CD4-positive, alpha-beta T cell (primary cell): ENCODE data around the gene DUSP2. TPM values are rescaled to one million over a fixed set of nuclear protein-coding genes. Genes with fewer than 3 reads are reported as not detected.

Experiments
- ATAC-seq: fragments of 200-7000 bp; cut with Tn5 transposase; one replicate; pipeline ENCODE4 v1.10.0; 2022; ENCODE audit warnings: mild to moderate bottlenecking; ENCODE audit not compliant: poor library complexity
- CTCF ChIA-PET: fragments of 350-600 bp; sonication (Branson Sonifier 250); formaldehyde crosslinking; loops from one replicate; lab custom pipeline; 2021; ENCODE audit warnings: antibody characterized with exemption, inconsistent platforms; lab: Charles Lee
- POLR2A ChIA-PET: fragments of 350-600 bp; sonication (Branson Sonifier 250); formaldehyde crosslinking; loops from one replicate; lab custom pipeline; 2021; ENCODE audit warnings: antibody characterized with exemption, inconsistent platforms; lab: Charles Lee
- DNase-seq, 14 experiments: peaks; one replicate each; pipeline ENCODE4 v3.0.0-alpha.2; 2013 to 2020; ENCODE audit warnings: mixed read lengths in 2 of 14
- H3K27ac ChIP-seq, 2 donors: one replicate each; pipeline versions ENCODE4 v1.5.1 to v1.7.0; 2013; ENCODE audit warnings: low read length in 2 of 2, low read depth in 1 of 2, mild to moderate bottlenecking in 1 of 2
- H3K27me3 ChIP-seq, 2 experiments: 1 replicate in 1 of 2; 2 replicates in 1 of 2; pipeline versions ENCODE4 v1.6.1 to v1.7.0; 2013; ENCODE audit warnings: low read length in 2 of 2, control low read depth in 1 of 2, mild to moderate bottlenecking in 1 of 2, moderate library complexity in 1 of 2; ENCODE audit not compliant: insufficient read depth in 2 of 2, control insufficient read depth in 1 of 2
- H3K36me3 ChIP-seq: one replicate; pipeline ENCODE4 v1.6.1; 2013; ENCODE audit warnings: low read length, control low read depth; ENCODE audit not compliant: insufficient read depth
- H3K4me1 ChIP-seq: one replicate; pipeline ENCODE4 v1.6.1; 2013; ENCODE audit warnings: low read length, control low read depth; ENCODE audit not compliant: insufficient read depth
- H3K4me3 ChIP-seq: one replicate; pipeline ENCODE4 v1.5.1; 2013; ENCODE audit warnings: mild to moderate bottlenecking, low read length, moderate library complexity
- H3K9me3 ChIP-seq, 2 experiments: 1 replicate in 1 of 2; 2 replicates in 1 of 2; pipeline versions ENCODE4 v1.6.1 to v1.7.0; 2013; ENCODE audit warnings: low read length in 2 of 2, mild to moderate bottlenecking in 2 of 2, control low read depth in 1 of 2, moderate library complexity in 1 of 2; ENCODE audit not compliant: control insufficient read depth in 1 of 2, insufficient read depth in 1 of 2
- H3K27ac Mint-ChIP-seq: one replicate; pipeline ENCODE4 v1.8.0; 2020; ENCODE audit warnings: mixed read lengths
- H3K27me3 Mint-ChIP-seq: one replicate; pipeline ENCODE4 v1.8.0; 2021; ENCODE audit warnings: mixed read lengths
- H3K36me3 Mint-ChIP-seq: one replicate; pipeline ENCODE4 v1.8.0; 2021; ENCODE audit warnings: low read depth, mixed read lengths
- H3K4me1 Mint-ChIP-seq: one replicate; pipeline ENCODE4 v1.8.0; 2021; ENCODE audit warnings: low read depth, mixed read lengths
- H3K4me3 Mint-ChIP-seq: one replicate; pipeline ENCODE4 v1.8.0; 2020; ENCODE audit warnings: mild to moderate bottlenecking, mixed read lengths
- H3K9me3 Mint-ChIP-seq: one replicate; pipeline ENCODE4 v1.8.0; 2020; ENCODE audit warnings: mixed read lengths
- CTCF ChIP-seq: fragments of 200-600 bp; IDR thresholded peaks from one replicate; pipeline ENCODE4 v1.8.0; 2022; ENCODE audit warnings: antibody characterized with exemption, mild to moderate bottlenecking
- intact Hi-C, 2 experiments: fragments of 100-400 bp; cut with DNase I in 1 of 2; cut with micrococcal nuclease in 1 of 2; formaldehyde crosslinking; loops; one replicate each; pipeline versions ENCODE4 v1.15.1 to v1.9.0; 2023 to 2025; cut with DNase I, micrococcal nuclease
- total RNA-seq, 174 experiments: library from RNA in 2 of 174; stranded (reverse) in 2 of 174; gene quantifications; one replicate each; pipeline ENCODE4 v1.2.3 and lab custom pipeline; 2021 to 2026

Gene DUSP2
- total RNA-seq, 2 experiments from 2014 or later = 728 to 730 TPM

- Histone ChIP-seq H3K27ac (no peak overlapping the region), H3K9me3 (peaks cover 12 to 33% of the 10 kb centered on the region in 2 experiments), H3K4me1 (no peaks in the 10 kb centered on the region), H3K27me3 (peaks cover 0 to 2% of the 10 kb centered on the region in 2 experiments), H3K4me3 (no peak overlapping the region), H3K36me3 (no peaks in the 10 kb centered on the region)
- no peak for ATAC-seq
- CTCF ChIA-PET = interaction anchor here (1.3 kb wide), 1 partner anchor 9 kb away, joined by 4 read pairs; no protein-coding TSS in a partner anchor
- no peaks in the 10 kb centered on the region for H3K27me3 Mint-ChIP-seq
- intact Hi-C loops = no loop called here
- no peak overlapping the region for H3K4me3 Mint-ChIP-seq
- no peak for TF ChIP-seq CTCF
- POLR2A ChIA-PET = no interaction called here
- no peaks in the 10 kb centered on the region for H3K4me1 Mint-ChIP-seq
- no peaks in the 10 kb centered on the region for H3K36me3 Mint-ChIP-seq
- no peak overlapping the region for H3K27ac Mint-ChIP-seq
- no peaks in the 10 kb centered on the region for H3K9me3 Mint-ChIP-seq
- DNase-seq = no peak
These were observed 37.6 kb downstream of the DUSP2 start for GRCh38 chr2:96107708-96108065.

- no peaks in the 10 kb centered on the region for H3K36me3 Mint-ChIP-seq
- intact Hi-C loops = no loop called here
- TF ChIP-seq CTCF = no peak
These were observed 38.1 kb downstream of the DUSP2 start for GRCh38 chr2:96106991-96107707.

GRCh38 chr2:96105994-96106715 is 39.1 kb downstream of the DUSP2 start:
- H3K27me3 ChIP-seq = peaks cover 0 to 2% of the 10 kb centered on the region in 2 experiments
- no peak overlapping the region for H3K27ac ChIP-seq
- ChIA-PET POLR2A (no interaction called here), CTCF (interaction anchor here (1.7 kb wide), 1 partner anchor 11 kb away, joined by 7 read pairs; no protein-coding TSS in a partner anchor)
- DNase-seq (peak in 1 of 14 experiments; percentile 15), ATAC-seq (no peak)
- H3K27ac Mint-ChIP-seq = no peak overlapping the region
- H3K36me3 Mint-ChIP-seq = no peaks in the 10 kb centered on the region
- no peak for TF ChIP-seq CTCF
- no peaks in the 10 kb centered on the region for H3K9me3 Mint-ChIP-seq
- intact Hi-C loops = no loop called here
- no peak overlapping the region for H3K4me3 Mint-ChIP-seq
- H3K36me3 ChIP-seq = no peaks in the 10 kb centered on the region
- no peaks in the 10 kb centered on the region for H3K4me1 ChIP-seq
- no peaks in the 10 kb centered on the region for H3K27me3 Mint-ChIP-seq
- H3K4me3 ChIP-seq = no peak overlapping the region
- H3K4me1 Mint-ChIP-seq = no peaks in the 10 kb centered on the region
- H3K9me3 ChIP-seq = peaks cover 12 to 33% of the 10 kb centered on the region in 2 experiments

More at GRCh38 chr2:96106991-96107707, 38.1 kb downstream of the DUSP2 start:
- POLR2A ChIA-PET = interaction anchor here (0.5 kb wide), 1 partner anchor 10 kb away, joined by 3 read pairs; no protein-coding TSS in a partner anchor
- Mint-ChIP-seq H3K4me3 (no peak overlapping the region), H3K27ac (no peak overlapping the region), H3K9me3 (no peaks in the 10 kb centered on the region), H3K27me3 (no peaks in the 10 kb centered on the region), H3K4me1 (no peaks in the 10 kb centered on the region)
- CTCF ChIA-PET = interaction anchor here (1.7 kb wide), 1 partner anchor 10 kb away, joined by 7 read pairs; no protein-coding TSS in a partner anchor
- Histone ChIP-seq H3K27ac (no peak overlapping the region), H3K4me1 (no peaks in the 10 kb centered on the region), H3K27me3 (peaks cover 0 to 2% of the 10 kb centered on the region in 2 experiments), H3K4me3 (no peak overlapping the region), H3K9me3 (peaks cover 12 to 33% of the 10 kb centered on the region in 2 experiments), H3K36me3 (no peaks in the 10 kb centered on the region)
- DNase-seq = no peak
- ATAC-seq = no peak
